ENCODE results near the gene METTL21C.

- TF ChIP-seq, protein P1, sequence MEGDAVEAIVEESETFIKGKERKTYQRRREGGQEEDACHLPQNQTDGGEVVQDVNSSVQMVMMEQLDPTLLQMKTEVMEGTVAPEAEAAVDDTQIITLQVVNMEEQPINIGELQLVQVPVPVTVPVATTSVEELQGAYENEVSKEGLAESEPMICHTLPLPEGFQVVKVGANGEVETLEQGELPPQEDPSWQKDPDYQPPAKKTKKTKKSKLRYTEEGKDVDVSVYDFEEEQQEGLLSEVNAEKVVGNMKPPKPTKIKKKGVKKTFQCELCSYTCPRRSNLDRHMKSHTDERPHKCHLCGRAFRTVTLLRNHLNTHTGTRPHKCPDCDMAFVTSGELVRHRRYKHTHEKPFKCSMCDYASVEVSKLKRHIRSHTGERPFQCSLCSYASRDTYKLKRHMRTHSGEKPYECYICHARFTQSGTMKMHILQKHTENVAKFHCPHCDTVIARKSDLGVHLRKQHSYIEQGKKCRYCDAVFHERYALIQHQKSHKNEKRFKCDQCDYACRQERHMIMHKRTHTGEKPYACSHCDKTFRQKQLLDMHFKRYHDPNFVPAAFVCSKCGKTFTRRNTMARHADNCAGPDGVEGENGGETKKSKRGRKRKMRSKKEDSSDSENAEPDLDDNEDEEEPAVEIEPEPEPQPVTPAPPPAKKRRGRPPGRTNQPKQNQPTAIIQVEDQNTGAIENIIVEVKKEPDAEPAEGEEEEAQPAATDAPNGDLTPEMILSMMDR (IDR thresholded peaks at IDR 0.05): no peak
- no peak for TF ChIP-seq POLR2A (IDR thresholded peaks at IDR 0.05)
Measured at GRCh38 chr13:102718746-102719145, 23.9 kb upstream of the METTL21C start.
